KG1 (cell line): Measurements from ENCODE around the gene LACTBL1.

Experiments used
- DNase-seq: peaks from one replicate; lab custom pipeline; 2025; lab: John Stamatoyannopoulos, UW

Gene LACTBL1

GRCh38 chr1:22913421-22914141 is 59.1 kb downstream of the LACTBL1 start:
- DNase-seq, result no peak

GRCh38 chr1:22912311-22912710 is 60.4 kb downstream of the LACTBL1 start:
- no peak for DNase-seq

- no peak for DNase-seq
Observed at GRCh38 chr1:22910986-22911651, 61.5 kb downstream of the LACTBL1 start.

GRCh38 chr1:22910286-22910685 is 62.4 kb downstream of the LACTBL1 start:
- no peak for DNase-seq

- no peak for DNase-seq
Observed at GRCh38 chr1:22908880-22909426, 63.7 kb downstream of the LACTBL1 start.

- no peak for DNase-seq
Observed at GRCh38 chr1:22907528-22907927, 65.1 kb downstream of the LACTBL1 start.

GRCh38 chr1:22906968-22907367 is 65.7 kb downstream of the LACTBL1 start:
- DNase-seq, result no peak

GRCh38 chr1:22903113-22903512 is 69.6 kb downstream of the LACTBL1 start:
- DNase-seq, result no peak
